HEK293 (cell line): Measurements from ENCODE around the gene SIAH2.

Experiments
- CTCF ChIA-PET: fragments of 350-600 bp; formaldehyde crosslinking; extraction: SDS; loops from one replicate; lab custom pipeline; 2021; ENCODE audit warnings: antibody characterized with exemption; lab: Yijun Ruan, JAX
- POLR2A ChIA-PET: fragments of 300-600 bp; formaldehyde crosslinking; extraction: SDS; loops from one replicate; lab custom pipeline; 2020; ENCODE audit warnings: antibody characterized with exemption, inconsistent platforms; lab: Yijun Ruan, JAX
- H3K27ac ChIP-seq: fragments of 200-500 bp; sonication (Bioruptor generic); 2 replicates; pipeline ENCODE4 v1.5.1; 2014; ENCODE audit warnings: low read depth, low read length, control low read depth, inconsistent platforms; ENCODE audit errors: extremely low read depth
- H3K36me3 ChIP-seq, 2 experiments: fragments of 200-500 bp in 1 of 2; sonication (Bioruptor generic) in 1 of 2; 1 replicate in 1 of 2; 2 replicates in 1 of 2; pipeline ENCODE4 v1.5.1; 2014 to 2017; ENCODE audit warnings: inconsistent platforms in 2 of 2, low read length in 2 of 2; ENCODE audit not compliant: control insufficient read depth in 2 of 2, insufficient read depth in 1 of 2
- H3K4me1 ChIP-seq: fragments of 200-500 bp; sonication (Bioruptor generic); 2 replicates; pipeline ENCODE4 v1.5.1; 2014; ENCODE audit warnings: mild to moderate bottlenecking, low read length, inconsistent platforms; ENCODE audit not compliant: control insufficient read depth, insufficient read depth
- H3K4me3 ChIP-seq: 2 replicates; pipeline ENCODE4 v1.5.1; 2011; ENCODE audit warnings: low read depth, mild to moderate bottlenecking, control low read depth, low read length, moderate library complexity
- H3K9me3 ChIP-seq: fragments of 200-500 bp; sonication (Bioruptor generic); 2 replicates; pipeline ENCODE4 v1.5.1; 2014; ENCODE audit warnings: low read depth, low read length, inconsistent platforms; ENCODE audit not compliant: control insufficient read depth, insufficient read depth
- HOXD13 ChIP-seq: sonication (generic); formaldehyde crosslinking; IDR thresholded peaks from 2 replicates; pipeline ENCODE4 v1.8.0; 2022; ENCODE audit warnings: missing genetic modification reagents, borderline replicate concordance
- OSR2 ChIP-seq: fragments of 450-650 bp; formaldehyde crosslinking; IDR thresholded peaks from 2 replicates; pipeline ENCODE4 v1.5.1; 2016; ENCODE audit warnings: missing biosample characterization, missing genetic modification characterization
- ZBTB21 ChIP-seq: fragments of 450-650 bp; formaldehyde crosslinking; IDR thresholded peaks from 2 replicates; pipeline ENCODE4 v1.5.1; 2017; ENCODE audit warnings: missing biosample characterization, missing genetic modification characterization
- ZIC2 ChIP-seq: fragments of 450-650 bp; formaldehyde crosslinking; IDR thresholded peaks from 2 replicates; pipeline ENCODE4 v1.5.1; 2016; ENCODE audit warnings: missing biosample characterization, missing genetic modification characterization
- ZNF114 ChIP-seq: fragments of 450-650 bp; formaldehyde crosslinking; IDR thresholded peaks from 2 replicates; pipeline ENCODE4 v1.5.0; 2017; ENCODE audit warnings: missing biosample characterization, missing genetic modification characterization
- ZNF174 ChIP-seq: fragments of 450-650 bp; formaldehyde crosslinking; IDR thresholded peaks from 2 replicates; pipeline ENCODE4 v1.5.0; 2017; ENCODE audit warnings: missing biosample characterization, mild to moderate bottlenecking, missing genetic modification characterization
- ZNF2 ChIP-seq: fragments of 450-650 bp; formaldehyde crosslinking; IDR thresholded peaks from 2 replicates; pipeline ENCODE4 v1.5.1; 2016; ENCODE audit warnings: missing biosample characterization, missing genetic modification characterization
- ZNF548 ChIP-seq: fragments of 450-650 bp; formaldehyde crosslinking; IDR thresholded peaks from 2 replicates; pipeline ENCODE4 v1.5.1; 2016; ENCODE audit warnings: missing biosample characterization, missing genetic modification characterization
- ZNF555 ChIP-seq: fragments of 450-650 bp; formaldehyde crosslinking; conservative IDR thresholded peaks from 2 replicates; pipeline ENCODE4 v1.5.1; 2017; ENCODE audit warnings: missing biosample characterization, mild to moderate bottlenecking, missing genetic modification characterization, inconsistent platforms
- ZNF626 ChIP-seq: fragments of 450-650 bp; sonication (Bioruptor Pico); formaldehyde crosslinking; IDR thresholded peaks from 2 replicates; pipeline ENCODE4 v1.5.1; 2018; ENCODE audit warnings: missing biosample characterization, missing genetic modification characterization, inconsistent platforms
- ZNF843 ChIP-seq: fragments of 450-650 bp; formaldehyde crosslinking; IDR thresholded peaks from 2 replicates; pipeline ENCODE4 v1.5.1; 2016; ENCODE audit warnings: missing biosample characterization, missing genetic modification characterization
- TF ChIP-seq, protein P1 (sequence below): fragments of 450-650 bp; formaldehyde crosslinking; IDR thresholded peaks from 2 replicates; pipeline ENCODE4 v1.5.1; 2016; ENCODE audit warnings: missing biosample characterization, missing genetic modification characterization
- TF ChIP-seq, protein P2 (sequence below): fragments of 450-650 bp; formaldehyde crosslinking; IDR thresholded peaks from 2 replicates; pipeline ENCODE4 v1.5.1; 2017; ENCODE audit warnings: missing biosample characterization, missing genetic modification characterization
- TF ChIP-seq, protein P3 (sequence below): fragments of 450-650 bp; formaldehyde crosslinking; IDR thresholded peaks from 2 replicates; pipeline ENCODE4 v1.5.1; 2016; ENCODE audit warnings: missing biosample characterization, missing genetic modification characterization
- TF ChIP-seq, protein P4 (sequence below): fragments of 450-650 bp; formaldehyde crosslinking; IDR thresholded peaks from 2 replicates; pipeline ENCODE4 v1.5.1; 2016; ENCODE audit warnings: missing biosample characterization, missing genetic modification characterization, low read depth

SIAH2 gene

DNA sequence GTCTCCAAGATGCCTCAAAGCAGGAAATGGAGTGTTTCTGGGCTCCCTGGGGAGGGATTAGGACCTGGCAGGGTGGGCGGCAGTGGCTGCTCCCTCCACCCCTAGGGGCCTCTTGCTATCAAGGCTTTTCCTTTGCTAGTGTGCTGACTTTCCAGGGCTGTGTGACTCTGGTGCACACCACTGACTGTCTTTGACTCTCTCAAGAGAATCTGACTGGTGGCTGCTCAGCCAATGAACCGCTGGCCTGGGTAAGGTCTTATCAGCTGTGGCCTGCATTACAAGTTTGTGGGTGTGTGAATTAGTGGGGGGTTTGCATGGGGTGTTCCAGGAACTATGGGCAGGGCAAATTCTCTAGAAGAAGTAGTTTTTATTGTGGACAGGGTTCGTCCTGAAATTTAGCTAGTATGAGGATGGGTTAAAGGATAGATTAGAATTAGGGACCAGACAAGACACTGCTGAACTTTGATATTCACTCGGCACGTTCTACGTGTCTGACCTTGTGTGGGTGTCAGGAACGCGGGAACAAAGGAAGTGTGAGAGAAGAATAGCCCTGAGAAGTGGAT, 29.5 kb downstream of the SIAH2 start (continued):
- TF ChIP-seq ZNF548, result no peak
- TF ChIP-seq OSR2 (tag by site-specific recombination), result no peak
- TF ChIP-seq ZNF2 (tag by site-specific recombination), result no peak
- peak; percentile 55; the same call in 1 of the 2 replicates for TF ChIP-seq ZIC2 (tag by site-specific recombination)
- TF ChIP-seq ZNF626, result no peak
- no peak for TF ChIP-seq ZNF555 (tag by site-specific recombination)
- no peak for TF ChIP-seq ZNF843 (tag by site-specific recombination)
- TF ChIP-seq, protein P1, sequence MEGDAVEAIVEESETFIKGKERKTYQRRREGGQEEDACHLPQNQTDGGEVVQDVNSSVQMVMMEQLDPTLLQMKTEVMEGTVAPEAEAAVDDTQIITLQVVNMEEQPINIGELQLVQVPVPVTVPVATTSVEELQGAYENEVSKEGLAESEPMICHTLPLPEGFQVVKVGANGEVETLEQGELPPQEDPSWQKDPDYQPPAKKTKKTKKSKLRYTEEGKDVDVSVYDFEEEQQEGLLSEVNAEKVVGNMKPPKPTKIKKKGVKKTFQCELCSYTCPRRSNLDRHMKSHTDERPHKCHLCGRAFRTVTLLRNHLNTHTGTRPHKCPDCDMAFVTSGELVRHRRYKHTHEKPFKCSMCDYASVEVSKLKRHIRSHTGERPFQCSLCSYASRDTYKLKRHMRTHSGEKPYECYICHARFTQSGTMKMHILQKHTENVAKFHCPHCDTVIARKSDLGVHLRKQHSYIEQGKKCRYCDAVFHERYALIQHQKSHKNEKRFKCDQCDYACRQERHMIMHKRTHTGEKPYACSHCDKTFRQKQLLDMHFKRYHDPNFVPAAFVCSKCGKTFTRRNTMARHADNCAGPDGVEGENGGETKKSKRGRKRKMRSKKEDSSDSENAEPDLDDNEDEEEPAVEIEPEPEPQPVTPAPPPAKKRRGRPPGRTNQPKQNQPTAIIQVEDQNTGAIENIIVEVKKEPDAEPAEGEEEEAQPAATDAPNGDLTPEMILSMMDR (tag by site-specific recombination), result no peak
- TF ChIP-seq, all 188 proteins: peak for 3

DNA sequence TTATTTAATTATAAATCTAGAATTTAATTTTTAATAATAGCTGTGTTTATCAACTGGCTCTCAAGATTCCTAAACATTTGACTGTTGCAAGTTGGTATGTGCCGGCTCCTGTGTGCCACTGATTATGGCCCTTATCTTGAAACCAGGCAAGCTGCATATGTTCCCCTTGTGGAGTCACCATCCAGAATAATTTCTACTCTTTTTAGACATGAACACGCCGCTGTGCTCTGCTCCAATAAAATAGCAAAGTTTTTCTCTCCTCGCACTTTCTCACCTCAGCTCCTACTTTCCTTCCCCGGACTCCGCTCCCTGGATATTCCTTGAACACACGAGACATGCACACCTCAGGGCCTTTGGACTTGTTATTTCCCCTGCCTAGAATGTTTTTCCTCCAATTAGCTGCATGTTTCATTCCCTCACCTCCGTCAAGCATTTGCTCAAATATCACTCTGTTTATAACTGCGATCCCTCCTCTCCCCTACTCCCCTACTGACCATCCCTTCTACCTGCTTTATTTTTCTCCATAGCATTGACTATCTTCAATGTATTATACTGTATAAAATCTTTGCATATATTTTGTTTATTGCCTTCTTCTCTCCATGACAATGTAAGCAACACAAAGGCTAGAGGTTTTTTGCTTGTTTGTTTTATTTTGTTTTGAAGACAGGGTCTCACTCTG, 33.1 kb downstream of the SIAH2 start:
- Histone ChIP-seq H3K4me3 (no peak overlapping the region), H3K36me3 (no peaks in the 10 kb centered on the region), H3K4me1 (no peaks in the 10 kb centered on the region), H3K27ac (no peak overlapping the region), H3K9me3 (no peaks in the 10 kb centered on the region)
- ChIA-PET POLR2A (interaction anchor here (0.6 kb wide), 1 partner anchor 12 kb away, joined by 3 read pairs; no protein-coding TSS in a partner anchor), CTCF (interaction anchor here (0.6 to 1.1 kb wide), 2 partner anchors 9 to 559 kb away, joined by 3 to 10 read pairs; no protein-coding TSS in a partner anchor)
- TF ChIP-seq ZBTB21, result no peak
- no peak for TF ChIP-seq HOXD13 (CRISPR knock-in tag)
- TF ChIP-seq, protein P2, sequence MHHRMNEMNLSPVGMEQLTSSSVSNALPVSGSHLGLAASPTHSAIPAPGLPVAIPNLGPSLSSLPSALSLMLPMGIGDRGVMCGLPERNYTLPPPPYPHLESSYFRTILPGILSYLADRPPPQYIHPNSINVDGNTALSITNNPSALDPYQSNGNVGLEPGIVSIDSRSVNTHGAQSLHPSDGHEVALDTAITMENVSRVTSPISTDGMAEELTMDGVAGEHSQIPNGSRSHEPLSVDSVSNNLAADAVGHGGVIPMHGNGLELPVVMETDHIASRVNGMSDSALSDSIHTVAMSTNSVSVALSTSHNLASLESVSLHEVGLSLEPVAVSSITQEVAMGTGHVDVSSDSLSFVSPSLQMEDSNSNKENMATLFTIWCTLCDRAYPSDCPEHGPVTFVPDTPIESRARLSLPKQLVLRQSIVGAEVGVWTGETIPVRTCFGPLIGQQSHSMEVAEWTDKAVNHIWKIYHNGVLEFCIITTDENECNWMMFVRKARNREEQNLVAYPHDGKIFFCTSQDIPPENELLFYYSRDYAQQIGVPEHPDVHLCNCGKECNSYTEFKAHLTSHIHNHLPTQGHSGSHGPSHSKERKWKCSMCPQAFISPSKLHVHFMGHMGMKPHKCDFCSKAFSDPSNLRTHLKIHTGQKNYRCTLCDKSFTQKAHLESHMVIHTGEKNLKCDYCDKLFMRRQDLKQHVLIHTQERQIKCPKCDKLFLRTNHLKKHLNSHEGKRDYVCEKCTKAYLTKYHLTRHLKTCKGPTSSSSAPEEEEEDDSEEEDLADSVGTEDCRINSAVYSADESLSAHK (tag by site-specific recombination), result no peak

DNA sequence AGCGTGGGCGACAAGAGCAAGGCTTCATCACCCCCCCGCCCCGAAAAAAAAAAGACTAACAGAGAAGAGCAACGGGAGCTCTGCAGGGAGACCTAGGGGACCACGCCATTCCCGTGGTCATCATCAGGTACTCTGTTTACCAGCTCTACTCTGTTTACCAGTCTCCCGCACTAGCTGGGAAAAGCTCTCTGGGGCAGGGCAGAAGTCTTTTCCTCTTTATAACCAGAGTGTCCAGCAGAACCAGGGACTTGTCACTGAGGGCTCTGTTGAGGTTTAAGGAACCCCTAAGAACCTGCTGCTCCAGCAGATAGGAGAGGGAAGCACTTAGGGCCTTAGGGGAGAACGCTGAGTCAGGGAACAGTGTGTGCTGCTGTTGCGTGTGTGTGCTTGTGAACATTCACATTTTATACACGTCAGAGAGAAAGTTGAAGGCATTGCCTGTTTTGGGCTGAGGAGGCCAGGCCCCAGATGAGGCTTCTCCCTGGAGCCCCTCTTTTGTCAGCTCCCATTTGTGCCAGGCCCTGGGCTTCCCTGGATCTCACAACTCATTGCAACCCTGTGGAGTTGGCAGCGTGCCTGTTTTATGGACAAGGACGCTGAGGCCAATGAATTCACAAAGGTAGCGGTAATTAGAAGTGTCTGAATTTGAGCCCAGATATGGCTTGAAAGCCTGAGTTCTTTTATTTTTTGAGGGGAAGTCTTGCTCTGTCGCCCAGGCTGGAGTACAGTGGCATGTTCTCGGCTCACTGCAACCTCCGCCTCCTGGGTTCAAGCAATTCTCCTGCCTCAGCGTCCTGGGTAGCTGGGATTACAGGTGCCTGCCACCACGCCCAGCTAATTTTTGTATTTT, 35.1 kb downstream of the SIAH2 start:
- no peak for TF ChIP-seq ZNF114 (tag by site-specific recombination)
- TF ChIP-seq, protein P3, sequence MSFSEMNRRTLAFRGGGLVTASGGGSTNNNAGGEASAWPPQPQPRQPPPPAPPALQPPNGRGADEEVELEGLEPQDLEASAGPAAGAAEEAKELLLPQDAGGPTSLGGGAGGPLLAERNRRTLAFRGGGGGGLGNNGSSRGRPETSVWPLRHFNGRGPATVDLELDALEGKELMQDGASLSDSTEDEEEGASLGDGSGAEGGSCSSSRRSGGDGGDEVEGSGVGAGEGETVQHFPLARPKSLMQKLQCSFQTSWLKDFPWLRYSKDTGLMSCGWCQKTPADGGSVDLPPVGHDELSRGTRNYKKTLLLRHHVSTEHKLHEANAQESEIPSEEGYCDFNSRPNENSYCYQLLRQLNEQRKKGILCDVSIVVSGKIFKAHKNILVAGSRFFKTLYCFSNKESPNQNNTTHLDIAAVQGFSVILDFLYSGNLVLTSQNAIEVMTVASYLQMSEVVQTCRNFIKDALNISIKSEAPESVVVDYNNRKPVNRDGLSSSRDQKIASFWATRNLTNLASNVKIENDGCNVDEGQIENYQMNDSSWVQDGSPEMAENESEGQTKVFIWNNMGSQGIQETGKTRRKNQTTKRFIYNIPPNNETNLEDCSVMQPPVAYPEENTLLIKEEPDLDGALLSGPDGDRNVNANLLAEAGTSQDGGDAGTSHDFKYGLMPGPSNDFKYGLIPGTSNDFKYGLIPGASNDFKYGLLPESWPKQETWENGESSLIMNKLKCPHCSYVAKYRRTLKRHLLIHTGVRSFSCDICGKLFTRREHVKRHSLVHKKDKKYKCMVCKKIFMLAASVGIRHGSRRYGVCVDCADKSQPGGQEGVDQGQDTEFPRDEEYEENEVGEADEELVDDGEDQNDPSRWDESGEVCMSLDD (tag by site-specific recombination), result no peak
- TF ChIP-seq ZNF174 (tag by site-specific recombination), result no peak
- TF ChIP-seq, protein P4, sequence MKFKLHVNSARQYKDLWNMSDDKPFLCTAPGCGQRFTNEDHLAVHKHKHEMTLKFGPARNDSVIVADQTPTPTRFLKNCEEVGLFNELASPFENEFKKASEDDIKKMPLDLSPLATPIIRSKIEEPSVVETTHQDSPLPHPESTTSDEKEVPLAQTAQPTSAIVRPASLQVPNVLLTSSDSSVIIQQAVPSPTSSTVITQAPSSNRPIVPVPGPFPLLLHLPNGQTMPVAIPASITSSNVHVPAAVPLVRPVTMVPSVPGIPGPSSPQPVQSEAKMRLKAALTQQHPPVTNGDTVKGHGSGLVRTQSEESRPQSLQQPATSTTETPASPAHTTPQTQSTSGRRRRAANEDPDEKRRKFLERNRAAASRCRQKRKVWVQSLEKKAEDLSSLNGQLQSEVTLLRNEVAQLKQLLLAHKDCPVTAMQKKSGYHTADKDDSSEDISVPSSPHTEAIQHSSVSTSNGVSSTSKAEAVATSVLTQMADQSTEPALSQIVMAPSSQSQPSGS, result no peak
- ChIA-PET CTCF (no interaction called here), POLR2A (no interaction called here)
- Histone ChIP-seq H3K9me3 (no peaks in the 10 kb centered on the region), H3K4me3 (no peak overlapping the region), H3K4me1 (no peaks in the 10 kb centered on the region; the same call in 1 of the 2 replicates), H3K27ac (no peak overlapping the region), H3K36me3 (no peaks in the 10 kb centered on the region)
